Skeletal muscle cell (primary cell): Measurements from ENCODE around the gene PPP4R3C.
"Not testable (repeated sequence)": the region's sequence is repeated elsewhere in the genome, so short reads cannot be mapped to it uniquely, and the experiment has no call there.

Source experiments
- DNase-seq: peaks from one replicate; pipeline ENCODE4 v3.0.0-alpha.2; 2010; ENCODE audit warnings: low read depth
- H3K4me3 ChIP-seq: 2 replicates; pipeline ENCODE4 v1.5.1; 2011; ENCODE audit warnings: low read depth, mild to moderate bottlenecking, control low read depth, low read length, moderate library complexity

The PPP4R3C gene

GRCh38 chrX:27463187-27463586 lies at the start of gene PPP4R3C:
TSS of gene PPP4R3C (minus strand) at chrX:27463341. CDS start at chrX:27463296, 45 bp downstream.
- no peak within 1 kb of the TSS for H3K4me3 ChIP-seq
- no peak for DNase-seq

- H3K4me3 ChIP-seq = no peak overlapping the region
- DNase-seq = no peak
Measured at GRCh38 chrX:27491397-27491796, 28.3 kb upstream of the PPP4R3C start.

GRCh38 chrX:27466051-27466450 lies 2.9 kb upstream of the PPP4R3C start:
- H3K4me3 ChIP-seq = no peak overlapping the region
- DNase-seq = no peak

GRCh38 chrX:27465036-27465435 lies 1.9 kb upstream of the PPP4R3C start:
- no peak overlapping the region for H3K4me3 ChIP-seq
- DNase-seq = no peak

GRCh38 chrX:27459129-27459528 lies 4.0 kb downstream of the PPP4R3C start:
- not testable (repeated sequence) for H3K4me3 ChIP-seq, DNase-seq

- not testable (repeated sequence) for DNase-seq, H3K4me3 ChIP-seq
Measured at GRCh38 chrX:27458544-27458943, 4.6 kb downstream of the PPP4R3C start.

- no peak for DNase-seq
- H3K4me3 ChIP-seq = no peak overlapping the region
Measured at GRCh38 chrX:27451324-27451723, 11.8 kb downstream of the PPP4R3C start.

GRCh38 chrX:27446423-27446822 lies 16.7 kb downstream of the PPP4R3C start:
- DNase-seq = no peak
- no peak overlapping the region for H3K4me3 ChIP-seq

- DNase-seq = no peak
- no peak overlapping the region for H3K4me3 ChIP-seq
Measured at GRCh38 chrX:27445438-27445837, 17.7 kb downstream of the PPP4R3C start.

GRCh38 chrX:27444093-27444908 lies 18.8 kb downstream of the PPP4R3C start:
- DNase-seq = no peak
- no peak overlapping the region for H3K4me3 ChIP-seq

GRCh38 chrX:27442392-27442791 lies 20.7 kb downstream of the PPP4R3C start:
- not testable (repeated sequence) for H3K4me3 ChIP-seq, DNase-seq

GRCh38 chrX:27439771-27440170 lies 23.4 kb downstream of the PPP4R3C start:
- H3K4me3 ChIP-seq = no peak overlapping the region
- DNase-seq = no peak

GRCh38 chrX:27438937-27439336 lies 24.2 kb downstream of the PPP4R3C start:
- no peak for DNase-seq
- no peak overlapping the region for H3K4me3 ChIP-seq

GRCh38 chrX:27435031-27435430 lies 28.1 kb downstream of the PPP4R3C start:
- no peak overlapping the region for H3K4me3 ChIP-seq
- DNase-seq = no peak
